OCI-LY1 (cell line): ENCODE results near the gene PROP1.
"Not testable (repeated sequence)": the region's sequence is repeated elsewhere in the genome, so short reads cannot be mapped to it uniquely, and the experiment has no call there.

Experiments used
- H2AFZ ChIP-seq: fragments of 200-600 bp; sonication (generic), shearing (Covaris generic); 2 replicates; pipeline ENCODE4 v1.6.0; 2014; ENCODE audit warnings: antibody characterized with exemption, mild to moderate bottlenecking, low read length
- H3F3A ChIP-seq: fragments of 200-600 bp; sonication (generic), shearing (Covaris generic); 2 replicates; pipeline ENCODE4 v1.6.0; 2014; ENCODE audit warnings: mild to moderate bottlenecking, antibody characterized with exemption, low read length, moderate library complexity; ENCODE audit not compliant: insufficient read depth
- H3K27ac ChIP-seq: fragments of 200-600 bp; sonication (generic); 2 replicates; pipeline ENCODE4 v1.5.1; 2014; ENCODE audit warnings: low read length, mixed run types, mild to moderate bottlenecking, low read depth; ENCODE audit not compliant: poor library complexity, severe bottlenecking
- H3K27me3 ChIP-seq: fragments of 200-600 bp; sonication (generic); 2 replicates; pipeline ENCODE4 v1.6.0; 2014; ENCODE audit warnings: antibody characterized with exemption, mild to moderate bottlenecking, low read length, moderate library complexity; ENCODE audit not compliant: insufficient read depth
- H3K36me3 ChIP-seq: fragments of 200-600 bp; sonication (generic); 2 replicates; pipeline ENCODE4 v1.6.1; 2014; ENCODE audit warnings: mild to moderate bottlenecking, antibody characterized with exemption, low read length, moderate library complexity, mixed read lengths; ENCODE audit not compliant: insufficient read depth
- H3K4me1 ChIP-seq: fragments of 200-600 bp; sonication (generic); 2 replicates; pipeline ENCODE4 v1.5.1; 2014; ENCODE audit warnings: mild to moderate bottlenecking, low read length, moderate library complexity; ENCODE audit not compliant: insufficient read depth, severe bottlenecking
- H3K4me2 ChIP-seq: fragments of 200-600 bp; sonication (generic), shearing (Covaris generic); 2 replicates; pipeline ENCODE4 v1.6.1; 2014; ENCODE audit warnings: low read length
- H3K4me3 ChIP-seq: fragments of 200-600 bp; sonication (generic); 2 replicates; pipeline ENCODE4 v1.5.1; 2014; ENCODE audit warnings: low read length, low read depth, mild to moderate bottlenecking, mixed read lengths; ENCODE audit not compliant: poor library complexity, severe bottlenecking
- H3K79me2 ChIP-seq: fragments of 200-600 bp; shearing (Covaris generic); 2 replicates; pipeline ENCODE4 v1.6.1; 2016; ENCODE audit warnings: mixed run types, low read length, mixed read lengths; ENCODE audit not compliant: insufficient read depth
- H3K9ac ChIP-seq: fragments of 200-600 bp; sonication (generic), shearing (Covaris generic); 2 replicates; pipeline ENCODE4 v1.6.1; 2014; ENCODE audit warnings: mild to moderate bottlenecking, low read length, mixed read lengths
- H3K9me2 ChIP-seq: fragments of 200-600 bp; sonication (generic), shearing (Covaris generic); 2 replicates; pipeline ENCODE4 v1.6.1; 2014; ENCODE audit warnings: low read depth, mild to moderate bottlenecking, low read length, mixed read lengths
- H3K9me3 ChIP-seq: fragments of 200-600 bp; shearing (Covaris generic); 2 replicates; pipeline ENCODE4 v1.6.1; 2014; ENCODE audit warnings: low read length, mixed read lengths
- H4K20me1 ChIP-seq: fragments of 200-600 bp; sonication (generic), shearing (Covaris generic); 2 replicates; pipeline ENCODE4 v1.6.0; 2016; ENCODE audit warnings: mild to moderate bottlenecking, low read length; ENCODE audit not compliant: insufficient read depth

Gene PROP1

GRCh38 chr5:177945601-177946283, 50.3 kb downstream of the PROP1 start:
- H3K9me2 ChIP-seq, H3K4me1 ChIP-seq, H3K79me2 ChIP-seq, H3K27me3 ChIP-seq, H4K20me1 ChIP-seq, H3K9ac ChIP-seq, H3F3A ChIP-seq, H2AFZ ChIP-seq, H3K4me2 ChIP-seq, H3K27ac ChIP-seq, H3K36me3 ChIP-seq, H3K9me3 ChIP-seq, H3K4me3 ChIP-seq: not testable (repeated sequence)

GRCh38 chr5:177945145-177945544, 50.9 kb downstream of the PROP1 start:
- not testable (repeated sequence) for H3K4me3 ChIP-seq, H3F3A ChIP-seq, H3K4me1 ChIP-seq, H3K9me2 ChIP-seq, H3K79me2 ChIP-seq, H4K20me1 ChIP-seq, H3K27ac ChIP-seq, H3K4me2 ChIP-seq, H3K36me3 ChIP-seq, H3K27me3 ChIP-seq, H3K9me3 ChIP-seq, H3K9ac ChIP-seq, H2AFZ ChIP-seq

- H3K36me3 ChIP-seq, H3K27me3 ChIP-seq, H2AFZ ChIP-seq, H3K4me3 ChIP-seq, H3K9me3 ChIP-seq, H3K9ac ChIP-seq, H3F3A ChIP-seq, H4K20me1 ChIP-seq, H3K4me1 ChIP-seq, H3K79me2 ChIP-seq, H3K9me2 ChIP-seq, H3K27ac ChIP-seq: not testable (repeated sequence)
- peak overlapping the region; percentile 42; the same call in 1 of the 2 replicates for H3K4me2 ChIP-seq
These were observed 52.0 kb downstream of the PROP1 start for GRCh38 chr5:177943805-177944736.

GRCh38 chr5:177942896-177943295, 53.1 kb downstream of the PROP1 start:
- not testable (repeated sequence) for H3K27me3 ChIP-seq, H3K9me3 ChIP-seq, H3F3A ChIP-seq, H3K36me3 ChIP-seq, H3K9ac ChIP-seq, H3K27ac ChIP-seq, H3K4me3 ChIP-seq, H4K20me1 ChIP-seq, H3K9me2 ChIP-seq, H2AFZ ChIP-seq, H3K4me1 ChIP-seq, H3K79me2 ChIP-seq, H3K4me2 ChIP-seq
